Endothelial cell of umbilical vein (primary cell): ENCODE measurements around the gene PHACTR1. TPM values are rescaled to one million over a fixed set of nuclear protein-coding genes. Genes with fewer than 3 reads are reported as not detected.

Experiments used
- BruUV-seq: library from RNA; stranded (reverse); fragments of 400-500 nt; replicated peaks from 2 replicates; lab custom pipeline; 2021; lab: Mats Ljungman, UMichigan
- CTCF ChIA-PET: fragments of 300-600, 350-600 bp; sonication (Branson Sonifier 250); formaldehyde crosslinking; loops from one replicate; lab custom pipeline; 2021; ENCODE audit warnings: antibody characterized with exemption, inconsistent platforms; lab: Charles Lee
- POLR2A ChIA-PET: fragments of 300-600, 350-600 bp; sonication (Branson Sonifier 250); formaldehyde crosslinking; loops from one replicate; lab custom pipeline; 2021; ENCODE audit warnings: antibody characterized with exemption, inconsistent platforms; lab: Charles Lee
- DNase-seq: peaks from one replicate; pipeline ENCODE4 v3.0.0-alpha.2; 2011; ENCODE audit warnings: low read depth, low spot score
- FAIRE-seq: peaks from 2 replicates; lab custom pipeline; 2011; peaks lifted over from hg19 to GRCh38; lab: Jason Lieb, UNC
- H2AFZ ChIP-seq: 2 replicates; pipeline ENCODE4 v1.6.0; 2012; ENCODE audit warnings: low read depth, low read length, control low read depth, inconsistent platforms
- H3K27ac ChIP-seq: 2 replicates; pipeline ENCODE4 v1.5.1; 2011; ENCODE audit warnings: low read depth, mild to moderate bottlenecking, control low read depth, low read length, moderate library complexity; ENCODE audit not compliant: insufficient read depth
- H3K27me3 ChIP-seq, 2 experiments: 2 replicates each; pipeline versions ENCODE4 v1.6.0 to v1.6.1; 2011; ENCODE audit warnings: low read length in 2 of 2, mixed read lengths in 1 of 2; ENCODE audit not compliant: control insufficient read depth in 2 of 2, insufficient read depth in 2 of 2
- H3K36me3 ChIP-seq, 2 experiments: 2 replicates in 1 of 2; 3 replicates in 1 of 2; pipeline ENCODE4 v1.5.1; 2011; ENCODE audit warnings: low read length in 2 of 2, mild to moderate bottlenecking in 1 of 2, moderate library complexity in 1 of 2; ENCODE audit not compliant: control insufficient read depth in 2 of 2, insufficient read depth in 2 of 2; ENCODE audit errors: extremely low read depth in 1 of 2
- H3K4me1 ChIP-seq: 3 replicates; pipeline ENCODE4 v1.5.1; 2011; ENCODE audit warnings: mild to moderate bottlenecking, low read length; ENCODE audit not compliant: control insufficient read depth, insufficient read depth; ENCODE audit errors: extremely low read depth
- H3K4me2 ChIP-seq: 2 replicates; pipeline ENCODE4 v1.6.1; 2011; ENCODE audit warnings: low read length, control low read depth, mixed read lengths; ENCODE audit not compliant: insufficient read depth
- H3K4me3 ChIP-seq, 3 experiments: fragments of 200-600 bp in 1 of 3; sonication (generic), shearing (Covaris generic) in 1 of 3; replicated peaks in 1 of 3; 2 replicates each; pipeline ENCODE4 v1.5.1; 2011 to 2016; ENCODE audit warnings: control low read depth in 3 of 3, low read length in 3 of 3, mild to moderate bottlenecking in 2 of 3, inconsistent platforms in 1 of 3, low read depth in 1 of 3, moderate library complexity in 1 of 3; ENCODE audit not compliant: insufficient read depth in 1 of 3
- H3K79me2 ChIP-seq: 2 replicates; pipeline ENCODE4 v1.6.0; 2012; ENCODE audit warnings: low read length, inconsistent platforms; ENCODE audit not compliant: control insufficient read depth, insufficient read depth
- H3K9ac ChIP-seq: replicated peaks from 2 replicates; pipeline ENCODE3; 2011; ENCODE audit warnings: low read length, control low read depth; ENCODE audit not compliant: insufficient read depth; ENCODE audit errors: extremely low read depth
- H3K9me1 ChIP-seq: replicated peaks from 3 replicates; pipeline ENCODE4 v1.6.0; 2011; ENCODE audit warnings: mild to moderate bottlenecking, low read length; ENCODE audit not compliant: control insufficient read depth, insufficient read depth; ENCODE audit errors: extremely low read depth
- H3K9me3 ChIP-seq: replicated peaks from 2 replicates; pipeline ENCODE4 v1.5.1; 2012; ENCODE audit warnings: low read length, inconsistent platforms; ENCODE audit not compliant: control insufficient read depth, insufficient read depth
- H4K20me1 ChIP-seq: replicated peaks from 2 replicates; pipeline ENCODE3; 2011; ENCODE audit warnings: mild to moderate bottlenecking, low read length; ENCODE audit not compliant: control insufficient read depth, insufficient read depth; ENCODE audit errors: extremely low read depth
- EZH2 ChIP-seq: IDR thresholded peaks from 2 replicates; pipeline ENCODE4 v1.6.1; 2012; ENCODE audit warnings: borderline replicate concordance, low read depth, mild to moderate bottlenecking, moderate library complexity, low read length, inconsistent platforms; ENCODE audit not compliant: severe bottlenecking
- GATA2 ChIP-seq: IDR thresholded peaks from 2 replicates; pipeline ENCODE4 v1.7.0; 2011; ENCODE audit warnings: low read depth, mild to moderate bottlenecking, moderate library complexity, mixed read lengths, low read length; ENCODE audit not compliant: insufficient read length, insufficient read depth
- JUN ChIP-seq: IDR thresholded peaks from 2 replicates; pipeline ENCODE4 v1.6.1; 2011; ENCODE audit warnings: borderline replicate concordance, low read depth; ENCODE audit not compliant: insufficient read length, insufficient read depth
- MYC ChIP-seq: IDR thresholded peaks from one replicate; pipeline ENCODE4 v1.6.1; 2011; ENCODE audit warnings: mild to moderate bottlenecking, low read depth, low read length
- POLR2A ChIP-seq: IDR thresholded peaks from 2 replicates; pipeline ENCODE4 v1.6.1; 2012; ENCODE audit warnings: low read depth, mild to moderate bottlenecking, control low read depth, low read length
- POLR2AphosphoS5 ChIP-seq: IDR thresholded peaks from 2 replicates; pipeline ENCODE4 v1.6.1; 2012; ENCODE audit warnings: low read depth, mild to moderate bottlenecking, control low read depth, low read length, moderate library complexity; ENCODE audit not compliant: insufficient read depth
- dilution Hi-C: fragments of 300-500 bp; cut with MboI; formaldehyde crosslinking; loops from one replicate; pipeline ENCODE4 v1.15.0; 2019; ENCODE audit warnings: low sequenced_read_pairs; ENCODE audit not compliant: extremely low pct_ligation_motif_present
- intact Hi-C: fragments of 100-400 bp; cut with micrococcal nuclease; formaldehyde crosslinking; loops from one replicate; pipeline ENCODE4 v1.10.0; 2022
- polyA plus RNA-seq, 4 experiments: library from polyadenylated mRNA; depleted of rRNA in 3 of 4; stranded (reverse) in 3 of 4; unstranded in 1 of 4; fragments of >200 nt; gene quantifications; 2 replicates each; pipeline versions ENCODE4 v1.2.1 to v1.2.3, GENCODE V29; 2011 to 2012; ENCODE audit warnings: missing spikeins in 1 of 4
- total RNA-seq: library from RNA; stranded (reverse); gene quantifications from 2 replicates; pipeline ENCODE4 v1.2.3, GENCODE V29; 2021
- TF ChIP-seq, protein P1 (sequence below), 2 donors: IDR thresholded peaks; 1 replicate in 1 of 2; 2 replicates in 1 of 2; pipeline ENCODE4 v1.5.1; 2011; ENCODE audit warnings: low read length in 2 of 2, mild to moderate bottlenecking in 2 of 2, moderate library complexity in 2 of 2, control low read depth in 1 of 2, inconsistent platforms in 1 of 2, low read depth in 1 of 2; ENCODE audit not compliant: insufficient read depth in 1 of 2; ENCODE audit errors: extremely low read depth in 1 of 2

PHACTR1 gene
- total and polyA plus RNA-seq, 2 donors (not counting 3 experiments of a cell fraction or from before 2014, with no cell fraction given), result 2.4 to 23.2 TPM

DNA sequence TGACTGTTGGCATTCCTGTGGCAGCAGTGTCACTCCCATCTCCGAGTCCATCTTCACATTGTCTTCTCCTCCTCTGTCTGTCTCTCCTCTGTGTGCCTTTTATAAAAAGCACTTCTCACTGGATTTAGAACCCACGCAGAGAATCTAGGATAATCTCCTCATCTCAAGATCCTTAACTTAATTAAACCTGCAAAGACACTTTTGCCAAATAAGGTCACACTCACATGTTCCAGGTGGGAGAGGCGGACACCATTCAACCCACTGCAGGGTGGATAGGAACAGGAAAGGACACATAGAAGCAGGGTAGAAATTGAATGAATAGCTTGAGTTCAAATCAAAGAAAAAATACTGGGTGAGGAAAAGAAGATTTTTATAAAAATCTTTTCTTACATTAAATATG lies 292.5 kb downstream of the PHACTR1 start:
- DNase-seq, result no peak
- no peak for FAIRE-seq
- Histone ChIP-seq H3K4me1 (peaks cover 4% of the 10 kb centered on the region), H3K9ac (no peak overlapping the region), H3K9me1 (no peaks in the 10 kb centered on the region), H2AFZ (no peak overlapping the region), H3K4me3 (no peak overlapping the region), H3K27ac (no peak overlapping the region), H4K20me1 (no peaks in the 10 kb centered on the region), H3K4me2 (no peak overlapping the region), H3K36me3 (no peaks in the 10 kb centered on the region), H3K9me3 (no peaks in the 10 kb centered on the region), H3K79me2 (no peaks in the 10 kb centered on the region), H3K27me3 (peaks cover 0 to 3% of the 10 kb centered on the region in 2 experiments)
- dilution Hi-C loops, result no loop called here
- ChIA-PET POLR2A (no interaction called here), CTCF (interaction anchor here (1.9 to 2.2 kb wide), 2 partner anchors 10 to 13 kb away, joined by 5 to 6 read pairs; no protein-coding TSS in a partner anchor)
- no TSS peak for BruUV-seq
- intact Hi-C loops, result no loop called here
- TF ChIP-seq POLR2A, result no peak
- TF ChIP-seq, protein P1, sequence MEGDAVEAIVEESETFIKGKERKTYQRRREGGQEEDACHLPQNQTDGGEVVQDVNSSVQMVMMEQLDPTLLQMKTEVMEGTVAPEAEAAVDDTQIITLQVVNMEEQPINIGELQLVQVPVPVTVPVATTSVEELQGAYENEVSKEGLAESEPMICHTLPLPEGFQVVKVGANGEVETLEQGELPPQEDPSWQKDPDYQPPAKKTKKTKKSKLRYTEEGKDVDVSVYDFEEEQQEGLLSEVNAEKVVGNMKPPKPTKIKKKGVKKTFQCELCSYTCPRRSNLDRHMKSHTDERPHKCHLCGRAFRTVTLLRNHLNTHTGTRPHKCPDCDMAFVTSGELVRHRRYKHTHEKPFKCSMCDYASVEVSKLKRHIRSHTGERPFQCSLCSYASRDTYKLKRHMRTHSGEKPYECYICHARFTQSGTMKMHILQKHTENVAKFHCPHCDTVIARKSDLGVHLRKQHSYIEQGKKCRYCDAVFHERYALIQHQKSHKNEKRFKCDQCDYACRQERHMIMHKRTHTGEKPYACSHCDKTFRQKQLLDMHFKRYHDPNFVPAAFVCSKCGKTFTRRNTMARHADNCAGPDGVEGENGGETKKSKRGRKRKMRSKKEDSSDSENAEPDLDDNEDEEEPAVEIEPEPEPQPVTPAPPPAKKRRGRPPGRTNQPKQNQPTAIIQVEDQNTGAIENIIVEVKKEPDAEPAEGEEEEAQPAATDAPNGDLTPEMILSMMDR (IDR thresholded peaks at IDR 0.05; ENCODE audit: extremely low read depth in 1 of 2, insufficient read depth in 1 of 2, low read depth in 1 of 2, low read length in 2 of 2), result no peak
- TF ChIP-seq JUN, result no peak
- no peak for TF ChIP-seq POLR2AphosphoS5
- no peak for TF ChIP-seq MYC
- no peak for TF ChIP-seq EZH2
- no peak for TF ChIP-seq GATA2
